K562 (cell line): ENCODE measurements around the gene SH3PXD2B. TPM values are rescaled to one million over a fixed set of nuclear protein-coding genes. Genes with fewer than 3 reads are reported as not detected.

Source experiments
- BHLHE40 ChIP-seq: IDR thresholded peaks from 2 replicates; pipeline ENCODE4 v1.6.1; 2011; ENCODE audit warnings: low read length, improper control_type of control experiment
- CBX8 ChIP-seq: fragments of 200-600 bp; sonication (generic); IDR thresholded peaks from 2 replicates; pipeline ENCODE4 v1.6.1; 2012; ENCODE audit warnings: borderline replicate concordance, mixed run types, low read depth, mild to moderate bottlenecking, moderate library complexity, mixed read lengths, low read length, control low read depth, inconsistent platforms; ENCODE audit not compliant: poor library complexity, severe bottlenecking; ENCODE audit errors: extremely low read depth
- HDGF ChIP-seq: fragments of 450-650 bp; IDR thresholded peaks from 2 replicates; pipeline ENCODE4 v1.6.1; 2016
- KLF1 ChIP-seq: fragments of 450-650 bp; IDR thresholded peaks from 2 replicates; pipeline ENCODE4 v1.6.1; 2016; ENCODE audit warnings: missing genetic modification characterization, missing compliant biosample characterization
- NCOR1 ChIP-seq: fragments of 450-650 bp; IDR thresholded peaks from 2 replicates; pipeline ENCODE4 v1.6.1; 2016; ENCODE audit warnings: mild to moderate bottlenecking, moderate library complexity
- NR2C1 ChIP-seq, 2 experiments: fragments of 450-650 bp; IDR thresholded peaks; 2 replicates each; pipeline ENCODE4 v1.6.1; 2017; ENCODE audit warnings: mild to moderate bottlenecking in 2 of 2, antibody characterized with exemption in 1 of 2, inconsistent platforms in 1 of 2, missing compliant biosample characterization in 1 of 2, missing genetic modification characterization in 1 of 2
- PCBP1 ChIP-seq: fragments of 200-400 bp; formaldehyde crosslinking; IDR thresholded peaks from 2 replicates; pipeline ENCODE4 v1.6.1; 2018; ENCODE audit warnings: mild to moderate bottlenecking, low read depth, low read length; ENCODE audit not compliant: poor library complexity, severe bottlenecking
- PRMT5 ChIP-seq: sonication (generic); formaldehyde crosslinking; IDR thresholded peaks from 2 replicates; pipeline ENCODE4 v1.5.0; 2020; ENCODE audit warnings: missing genetic modification reagents
- RBM22 ChIP-seq: fragments of 200-400 bp; formaldehyde crosslinking; IDR thresholded peaks from 2 replicates; pipeline ENCODE4 v1.6.1; 2018; ENCODE audit warnings: low read length, low read depth; ENCODE audit not compliant: poor library complexity, severe bottlenecking
- TBP ChIP-seq: optimal IDR thresholded peaks from 2 replicates; pipeline ENCODE3; 2011; ENCODE audit warnings: low read depth, low read length, improper control_type of control experiment
- TCF3 ChIP-seq: sonication (generic); formaldehyde crosslinking; IDR thresholded peaks from 2 replicates; pipeline ENCODE4 v1.4.0; 2020; ENCODE audit warnings: mild to moderate bottlenecking, missing genetic modification reagents
- XRCC5 ChIP-seq: fragments of 200-400 bp; formaldehyde crosslinking; IDR thresholded peaks from 2 replicates; pipeline ENCODE4 v1.6.1; 2017; ENCODE audit warnings: low read depth, mild to moderate bottlenecking, low read length
- YY1 ChIP-seq, 3 experiments: IDR thresholded peaks; 2 replicates each; pipeline ENCODE4 v1.6.1; 2011; ENCODE audit warnings: low read length in 2 of 3, mild to moderate bottlenecking in 2 of 3, moderate library complexity in 2 of 3, borderline replicate concordance in 1 of 3, control low read depth in 1 of 3, low read depth in 1 of 3; ENCODE audit not compliant: insufficient read depth in 3 of 3, insufficient replicate concordance in 2 of 3, control insufficient read depth in 1 of 3, insufficient read length in 1 of 3; ENCODE audit errors: extremely low read depth in 1 of 3
- ZC3H4 ChIP-seq: sonication (generic); formaldehyde crosslinking; IDR thresholded peaks from 2 replicates; pipeline ENCODE4 v1.9.0; 2021; ENCODE audit warnings: missing genetic modification reagents, borderline replicate concordance
- ZKSCAN1 ChIP-seq: fragments of 150-350 bp; IDR thresholded peaks from 2 replicates; pipeline ENCODE4 v1.6.1; 2016; ENCODE audit warnings: low read depth, low read length
- ZKSCAN3 ChIP-seq: fragments of 250-450 bp; sonication (Bioruptor Pico); IDR thresholded peaks from 2 replicates; pipeline ENCODE4 v1.4.0; 2020
- polyA plus RNA-seq, 8 experiments: library from polyadenylated mRNA; depleted of rRNA in 4 of 8; stranded (reverse) in 5 of 8; unstranded in 3 of 8; fragments of >200 nt; fragmentation: Nextera tagmentation in 2 of 8; fragmentation: Illumina TruSeq in 1 of 8; extraction: Ambion mirVana in 2 of 8; extraction: Trizol in 1 of 8; gene quantifications; 2 replicates each; pipeline versions ENCODE4 v1.2.1 to v1.2.3, GENCODE V29; 2011 to 2014; ENCODE audit warnings: inconsistent platforms in 1 of 8, missing spikeins in 1 of 8
- total RNA-seq, 7 experiments: library from RNA; depleted of rRNA in 6 of 7; stranded (reverse); fragments of >200 nt in 6 of 7; fragmentation: Illumina TruSeq in 2 of 7; extraction: Trizol in 2 of 7; gene quantifications; 2 replicates each; pipeline versions ENCODE4 v1.2.1 to v1.2.3, GENCODE V29; 2011 to 2021; ENCODE audit warnings: low replicate concordance in 1 of 7
- TF ChIP-seq, protein P1 (sequence below), 2 experiments: fragments of 450-650 bp in 1 of 2; sonication (generic) in 1 of 2; formaldehyde crosslinking in 1 of 2; IDR thresholded peaks; 2 replicates each; pipeline versions ENCODE4 v1.7.1 to v1.9.0; 2016 to 2022; ENCODE audit warnings: inconsistent platforms in 1 of 2, mild to moderate bottlenecking in 1 of 2, missing genetic modification reagents in 1 of 2
- TF ChIP-seq, protein P2 (sequence below), 2 experiments: IDR thresholded peaks; 2 replicates each; pipeline ENCODE4 v1.6.1; 2011; ENCODE audit warnings: borderline replicate concordance in 1 of 2, control low read depth in 1 of 2, low read depth in 1 of 2, low read length in 1 of 2, mild to moderate bottlenecking in 1 of 2, mixed read lengths in 1 of 2, moderate library complexity in 1 of 2; ENCODE audit not compliant: insufficient read depth in 1 of 2, insufficient read length in 1 of 2, poor library complexity in 1 of 2, severe bottlenecking in 1 of 2; ENCODE audit errors: extremely low read depth in 1 of 2

SH3PXD2B gene
- total and polyA plus RNA-seq, 9 of the 15 experiments (the other 6 are each of a cell fraction or from before 2014, with no cell fraction given): 0.04 to 0.66 (median 0.19) TPM

GRCh38 chr5:172284611-172284980 is 169.7 kb downstream of the SH3PXD2B start (continued):
- TF ChIP-seq, protein P1, sequence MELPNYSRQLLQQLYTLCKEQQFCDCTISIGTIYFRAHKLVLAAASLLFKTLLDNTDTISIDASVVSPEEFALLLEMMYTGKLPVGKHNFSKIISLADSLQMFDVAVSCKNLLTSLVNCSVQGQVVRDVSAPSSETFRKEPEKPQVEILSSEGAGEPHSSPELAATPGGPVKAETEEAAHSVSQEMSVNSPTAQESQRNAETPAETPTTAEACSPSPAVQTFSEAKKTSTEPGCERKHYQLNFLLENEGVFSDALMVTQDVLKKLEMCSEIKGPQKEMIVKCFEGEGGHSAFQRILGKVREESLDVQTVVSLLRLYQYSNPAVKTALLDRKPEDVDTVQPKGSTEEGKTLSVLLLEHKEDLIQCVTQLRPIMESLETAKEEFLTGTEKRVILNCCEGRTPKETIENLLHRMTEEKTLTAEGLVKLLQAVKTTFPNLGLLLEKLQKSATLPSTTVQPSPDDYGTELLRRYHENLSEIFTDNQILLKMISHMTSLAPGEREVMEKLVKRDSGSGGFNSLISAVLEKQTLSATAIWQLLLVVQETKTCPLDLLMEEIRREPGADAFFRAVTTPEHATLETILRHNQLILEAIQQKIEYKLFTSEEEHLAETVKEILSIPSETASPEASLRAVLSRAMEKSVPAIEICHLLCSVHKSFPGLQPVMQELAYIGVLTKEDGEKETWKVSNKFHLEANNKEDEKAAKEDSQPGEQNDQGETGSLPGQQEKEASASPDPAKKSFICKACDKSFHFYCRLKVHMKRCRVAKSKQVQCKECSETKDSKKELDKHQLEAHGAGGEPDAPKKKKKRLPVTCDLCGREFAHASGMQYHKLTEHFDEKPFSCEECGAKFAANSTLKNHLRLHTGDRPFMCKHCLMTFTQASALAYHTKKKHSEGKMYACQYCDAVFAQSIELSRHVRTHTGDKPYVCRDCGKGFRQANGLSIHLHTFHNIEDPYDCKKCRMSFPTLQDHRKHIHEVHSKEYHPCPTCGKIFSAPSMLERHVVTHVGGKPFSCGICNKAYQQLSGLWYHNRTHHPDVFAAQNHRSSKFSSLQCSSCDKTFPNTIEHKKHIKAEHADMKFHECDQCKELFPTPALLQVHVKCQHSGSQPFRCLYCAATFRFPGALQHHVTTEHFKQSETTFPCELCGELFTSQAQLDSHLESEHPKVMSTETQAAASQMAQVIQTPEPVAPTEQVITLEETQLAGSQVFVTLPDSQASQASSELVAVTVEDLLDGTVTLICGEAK (IDR thresholded peaks at IDR 0.05): no peak
- TF ChIP-seq, protein P1 (CRISPR knock-in tag; IDR thresholded peaks at IDR 0.05): no peak
- TF ChIP-seq NR2C1 (IDR thresholded peaks at IDR 0.05) (no peak), NR2C1 (tag; IDR thresholded peaks at IDR 0.05) (0 out of 2 replicates have a peak, but pooled peaks have one; percentile 10), BHLHE40 (no peak), CBX8 (no peak), YY1 (IDR thresholded peaks at IDR 0.05; ENCODE audit: borderline replicate concordance in 1 of 3, control insufficient read depth in 1 of 3, extremely low read depth in 1 of 3, insufficient read depth in 3 of 3, insufficient read length in 1 of 3, insufficient replicate concordance in 2 of 3, low read depth in 1 of 3, low read length in 2 of 3) (no peak), TBP (no peak), ZC3H4 (CRISPR knock-in tag) (no peak), TCF3 (CRISPR knock-in tag) (peak; percentile 51; the same call in 1 of the 2 replicates), ZKSCAN1 (no peak), PRMT5 (CRISPR knock-in tag) (no peak), XRCC5 (no peak), NCOR1 (peak; percentile 36; the same call in 1 of the 2 replicates), ZKSCAN3 (no peak), PCBP1 (no peak), KLF1 (peak; percentile 75), HDGF (no peak), RBM22 (no peak)
- TF ChIP-seq, protein P2, sequence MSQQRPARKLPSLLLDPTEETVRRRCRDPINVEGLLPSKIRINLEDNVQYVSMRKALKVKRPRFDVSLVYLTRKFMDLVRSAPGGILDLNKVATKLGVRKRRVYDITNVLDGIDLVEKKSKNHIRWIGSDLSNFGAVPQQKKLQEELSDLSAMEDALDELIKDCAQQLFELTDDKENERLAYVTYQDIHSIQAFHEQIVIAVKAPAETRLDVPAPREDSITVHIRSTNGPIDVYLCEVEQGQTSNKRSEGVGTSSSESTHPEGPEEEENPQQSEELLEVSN (IDR thresholded peaks at IDR 0.05; ENCODE audit: borderline replicate concordance in 1 of 2, extremely low read depth in 1 of 2, insufficient read depth in 1 of 2, insufficient read length in 1 of 2, low read depth in 1 of 2, low read length in 1 of 2, poor library complexity in 1 of 2, severe bottlenecking in 1 of 2): no peak
